ENCODE data around the gene NRP1.

NRP1 gene

DNA sequence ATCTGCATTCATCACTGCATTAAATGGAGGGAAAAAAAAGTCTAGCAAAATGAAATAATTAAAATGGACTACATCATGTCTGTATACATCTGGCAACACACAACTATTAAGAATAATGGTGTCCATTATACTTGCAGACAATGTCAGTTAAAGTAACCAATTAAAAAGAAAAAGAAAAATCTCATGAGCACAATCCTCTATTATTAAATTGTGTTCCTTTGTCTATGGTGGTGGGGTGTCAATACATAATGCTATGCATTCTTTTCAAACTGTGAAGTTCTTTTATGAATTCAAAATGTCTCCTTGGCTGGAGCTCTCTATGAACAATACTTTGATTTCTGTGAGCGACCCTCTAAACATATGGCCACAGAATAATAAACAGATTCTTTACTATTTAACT lies 63.5 kb downstream of the NRP1 start:
- TF ChIP-seq, protein P1, sequence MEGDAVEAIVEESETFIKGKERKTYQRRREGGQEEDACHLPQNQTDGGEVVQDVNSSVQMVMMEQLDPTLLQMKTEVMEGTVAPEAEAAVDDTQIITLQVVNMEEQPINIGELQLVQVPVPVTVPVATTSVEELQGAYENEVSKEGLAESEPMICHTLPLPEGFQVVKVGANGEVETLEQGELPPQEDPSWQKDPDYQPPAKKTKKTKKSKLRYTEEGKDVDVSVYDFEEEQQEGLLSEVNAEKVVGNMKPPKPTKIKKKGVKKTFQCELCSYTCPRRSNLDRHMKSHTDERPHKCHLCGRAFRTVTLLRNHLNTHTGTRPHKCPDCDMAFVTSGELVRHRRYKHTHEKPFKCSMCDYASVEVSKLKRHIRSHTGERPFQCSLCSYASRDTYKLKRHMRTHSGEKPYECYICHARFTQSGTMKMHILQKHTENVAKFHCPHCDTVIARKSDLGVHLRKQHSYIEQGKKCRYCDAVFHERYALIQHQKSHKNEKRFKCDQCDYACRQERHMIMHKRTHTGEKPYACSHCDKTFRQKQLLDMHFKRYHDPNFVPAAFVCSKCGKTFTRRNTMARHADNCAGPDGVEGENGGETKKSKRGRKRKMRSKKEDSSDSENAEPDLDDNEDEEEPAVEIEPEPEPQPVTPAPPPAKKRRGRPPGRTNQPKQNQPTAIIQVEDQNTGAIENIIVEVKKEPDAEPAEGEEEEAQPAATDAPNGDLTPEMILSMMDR (IDR thresholded peaks at IDR 0.05; ENCODE audit: low read depth, low read length), result no peak
- Histone ChIP-seq H3K27me3 (ENCODE audit: insufficient read depth, low read depth, severe bottlenecking) (no peaks in the 10 kb centered on the region), H3K9me3 (ENCODE audit: severe bottlenecking) (no peaks in the 10 kb centered on the region), H3K4me3 (ENCODE audit: low read depth, low read length) (no peak overlapping the region), H3K36me3 (no peaks in the 10 kb centered on the region), H3K27ac (no peak overlapping the region)
- DNase-seq, result no peak

DNA sequence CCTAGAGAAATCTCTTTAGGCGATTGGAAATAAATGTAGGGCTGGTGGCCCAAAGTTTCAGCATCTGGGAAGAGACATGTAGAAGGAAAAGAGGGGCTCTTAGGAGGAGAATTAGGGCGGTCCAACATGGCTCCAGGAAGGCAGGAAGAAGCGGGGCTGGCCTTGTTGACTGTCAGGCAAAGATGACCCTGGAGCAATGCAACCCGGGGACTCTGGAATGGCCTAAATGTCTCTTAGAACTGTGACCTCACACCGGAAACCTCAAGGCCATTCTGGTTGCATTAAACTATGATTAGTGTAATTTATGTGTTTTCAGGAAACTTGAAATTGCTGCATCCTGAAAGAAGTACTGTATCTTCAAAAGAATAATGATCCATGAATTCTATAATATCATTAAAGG lies 66.8 kb downstream of the NRP1 start:
- Histone ChIP-seq H3K36me3 (no peaks in the 10 kb centered on the region), H3K4me3 (ENCODE audit: low read depth, low read length) (no peak overlapping the region), H3K27ac (no peak overlapping the region), H3K9me3 (ENCODE audit: severe bottlenecking) (no peaks in the 10 kb centered on the region), H3K27me3 (ENCODE audit: insufficient read depth, low read depth, severe bottlenecking) (no peaks in the 10 kb centered on the region)
- TF ChIP-seq, protein P1 (IDR thresholded peaks at IDR 0.05; ENCODE audit: low read depth, low read length), result no peak
- no peak for DNase-seq

DNA sequence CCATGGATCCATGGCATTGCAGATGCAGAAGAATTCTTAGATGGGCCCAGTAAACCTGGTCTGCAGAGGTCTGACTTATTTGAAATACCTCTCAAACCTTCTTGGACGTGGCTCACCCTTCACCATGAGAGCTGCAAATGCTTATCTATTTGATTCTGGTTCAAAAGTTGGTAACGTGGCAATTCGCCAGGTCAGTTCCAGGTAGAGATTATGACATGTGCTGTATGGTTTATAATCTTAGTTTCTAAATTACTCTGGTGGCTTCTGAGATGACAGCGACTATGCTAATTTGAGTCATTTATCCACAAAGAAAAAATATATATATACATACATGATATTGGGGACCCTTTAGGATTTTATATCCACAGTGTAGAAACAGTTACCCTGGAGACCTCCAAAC lies 68.8 kb downstream of the NRP1 start:
- no peak for DNase-seq
- H3K36me3 ChIP-seq, result no peaks in the 10 kb centered on the region
- H3K27me3 ChIP-seq (ENCODE audit: insufficient read depth, low read depth, severe bottlenecking), result no peaks in the 10 kb centered on the region

DNA sequence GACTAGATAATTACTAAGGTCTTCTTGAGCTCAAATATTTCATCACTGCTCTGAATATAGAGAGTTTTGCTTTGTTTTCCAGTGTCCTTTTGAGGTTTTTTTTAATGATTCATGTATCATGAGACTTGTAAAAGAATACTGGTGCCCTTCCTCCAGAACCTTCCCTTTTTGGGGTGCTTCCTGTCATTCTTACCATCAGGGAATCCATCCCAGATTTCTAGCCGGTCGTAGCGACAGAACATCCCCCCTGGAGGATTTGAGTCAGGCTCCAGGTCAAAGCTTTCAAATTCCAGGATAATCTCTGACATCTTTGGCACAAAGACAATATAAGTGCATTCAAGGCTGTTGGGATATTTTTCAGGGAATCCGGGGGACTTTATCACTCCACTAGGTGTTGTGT lies 71.0 kb downstream of the NRP1 start:
- no peak overlapping the region for H3K4me3 ChIP-seq (ENCODE audit: low read depth, low read length)
- H3K27ac ChIP-seq, result no peak overlapping the region
- H3K9me3 ChIP-seq (ENCODE audit: severe bottlenecking), result no peaks in the 10 kb centered on the region
- no peaks in the 10 kb centered on the region for H3K36me3 ChIP-seq
- no peaks in the 10 kb centered on the region for H3K27me3 ChIP-seq (ENCODE audit: insufficient read depth, low read depth, severe bottlenecking)
- no peak for DNase-seq
- TF ChIP-seq, protein P1 (IDR thresholded peaks at IDR 0.05; ENCODE audit: low read depth, low read length), result no peak

More for the DNA sequence above, 68.8 kb downstream of the NRP1 start:
- Histone ChIP-seq H3K9me3 (ENCODE audit: severe bottlenecking) (no peaks in the 10 kb centered on the region), H3K27ac (no peak overlapping the region), H3K4me3 (ENCODE audit: low read depth, low read length) (no peak overlapping the region)
- TF ChIP-seq, protein P1 (IDR thresholded peaks at IDR 0.05; ENCODE audit: low read depth, low read length), result no peak

DNA sequence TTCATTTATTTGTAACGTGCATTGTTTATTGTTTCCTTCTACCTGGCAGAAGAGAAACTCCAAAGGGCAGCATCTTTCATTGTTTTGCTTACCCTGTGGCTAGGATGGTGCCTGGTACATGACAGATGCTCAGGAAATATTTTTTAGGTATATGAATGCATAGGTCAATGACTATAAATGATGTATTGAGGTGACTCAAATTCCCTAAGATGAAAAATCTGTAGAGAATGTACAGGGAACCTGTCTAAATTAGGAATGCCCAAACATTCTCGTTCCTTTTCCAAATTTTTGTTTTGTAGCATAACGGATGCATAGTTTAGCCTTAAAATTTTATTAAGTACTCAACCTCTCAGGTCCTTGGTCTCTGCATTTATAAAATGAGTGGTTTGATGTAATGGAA lies 71.6 kb downstream of the NRP1 start:
- TF ChIP-seq, protein P1 (IDR thresholded peaks at IDR 0.05; ENCODE audit: low read depth, low read length), result no peak
- Histone ChIP-seq H3K36me3 (no peaks in the 10 kb centered on the region), H3K9me3 (ENCODE audit: severe bottlenecking) (no peaks in the 10 kb centered on the region), H3K27me3 (ENCODE audit: insufficient read depth, low read depth, severe bottlenecking) (no peaks in the 10 kb centered on the region), H3K27ac (no peak overlapping the region), H3K4me3 (ENCODE audit: low read depth, low read length) (no peak overlapping the region)
- DNase-seq, result no peak

DNA sequence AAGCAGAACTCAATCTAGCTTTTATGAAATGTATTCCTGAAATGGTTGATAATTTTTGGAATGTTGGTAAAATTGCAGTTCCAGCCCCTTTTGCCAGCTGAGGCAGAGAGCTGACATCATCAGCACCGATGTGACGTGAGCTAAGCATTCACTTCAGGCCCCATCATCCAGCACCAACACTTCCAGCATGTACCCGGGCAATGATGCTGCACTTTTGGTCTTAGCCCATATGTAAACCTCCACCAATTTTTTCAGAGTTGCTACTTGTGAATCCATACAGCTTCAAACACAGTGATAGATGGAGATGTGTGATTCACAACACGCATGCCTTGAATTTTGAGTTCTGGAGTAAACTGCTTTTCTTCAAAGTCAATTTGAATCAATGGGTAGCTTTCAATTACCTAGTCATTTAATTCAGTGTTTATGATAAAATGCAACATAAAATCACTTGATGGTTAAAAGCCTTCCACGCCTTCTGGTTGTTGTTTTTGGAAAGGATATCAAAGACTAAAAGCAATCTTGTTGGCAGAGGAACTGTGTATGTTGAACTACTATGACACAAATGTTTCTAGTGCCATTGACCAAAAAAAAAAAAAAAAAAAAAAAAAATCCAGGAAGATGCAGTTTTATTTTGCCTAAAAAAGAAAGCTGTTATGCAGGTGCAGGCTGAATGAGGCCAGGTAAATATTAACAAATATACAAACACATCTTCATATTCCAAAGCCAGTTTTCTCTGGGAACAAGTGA lies 73.9 kb downstream of the NRP1 start:
- no peak for DNase-seq
- Histone ChIP-seq H3K9me3 (ENCODE audit: severe bottlenecking) (no peaks in the 10 kb centered on the region), H3K27me3 (ENCODE audit: insufficient read depth, low read depth, severe bottlenecking) (no peaks in the 10 kb centered on the region), H3K36me3 (no peaks in the 10 kb centered on the region), H3K27ac (no peak overlapping the region), H3K4me3 (ENCODE audit: low read depth, low read length) (no peak overlapping the region)
- TF ChIP-seq, protein P1 (IDR thresholded peaks at IDR 0.05; ENCODE audit: low read depth, low read length), result no peak

Measured in WERI-Rb-1 (cell line).